ENCODE results near the gene ASPG. TPM values are rescaled to one million over a fixed set of nuclear protein-coding genes. Genes with fewer than 3 reads are reported as not detected.

Gene ASPG
- total and polyA plus RNA-seq, 9 donors: 0.45 to 28.8 (median 18.7) TPM

- DNase-seq: peak; percentile 7 to 32 (median 17)
- Histone ChIP-seq H3K4me3 (no peak overlapping the region), H3K27ac (no peak overlapping the region), H3K9me3 (no peaks in the 10 kb centered on the region), H3K4me1 (ENCODE audit: insufficient read depth) (peaks cover 2% of the 10 kb centered on the region), H3K27me3 (peaks cover 8% of the 10 kb centered on the region), H3K36me3 (no peaks in the 10 kb centered on the region)
- no peak for TF ChIP-seq POLR2A (IDR thresholded peaks at IDR 0.05)
- TF ChIP-seq, protein P1, sequence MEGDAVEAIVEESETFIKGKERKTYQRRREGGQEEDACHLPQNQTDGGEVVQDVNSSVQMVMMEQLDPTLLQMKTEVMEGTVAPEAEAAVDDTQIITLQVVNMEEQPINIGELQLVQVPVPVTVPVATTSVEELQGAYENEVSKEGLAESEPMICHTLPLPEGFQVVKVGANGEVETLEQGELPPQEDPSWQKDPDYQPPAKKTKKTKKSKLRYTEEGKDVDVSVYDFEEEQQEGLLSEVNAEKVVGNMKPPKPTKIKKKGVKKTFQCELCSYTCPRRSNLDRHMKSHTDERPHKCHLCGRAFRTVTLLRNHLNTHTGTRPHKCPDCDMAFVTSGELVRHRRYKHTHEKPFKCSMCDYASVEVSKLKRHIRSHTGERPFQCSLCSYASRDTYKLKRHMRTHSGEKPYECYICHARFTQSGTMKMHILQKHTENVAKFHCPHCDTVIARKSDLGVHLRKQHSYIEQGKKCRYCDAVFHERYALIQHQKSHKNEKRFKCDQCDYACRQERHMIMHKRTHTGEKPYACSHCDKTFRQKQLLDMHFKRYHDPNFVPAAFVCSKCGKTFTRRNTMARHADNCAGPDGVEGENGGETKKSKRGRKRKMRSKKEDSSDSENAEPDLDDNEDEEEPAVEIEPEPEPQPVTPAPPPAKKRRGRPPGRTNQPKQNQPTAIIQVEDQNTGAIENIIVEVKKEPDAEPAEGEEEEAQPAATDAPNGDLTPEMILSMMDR (IDR thresholded peaks at IDR 0.05): no peak
- no peak for TF ChIP-seq EP300 (IDR thresholded peaks at IDR 0.05)
- intact Hi-C loops (cut with DNase I): no loop called here
- 60 to 68% (median 66%) methylated on average over 22 to 23 of the region's 23 CpGs for WGBS, 3 donors
Observed at GRCh38 chr14:104113631-104114420, 28.3 kb downstream of the ASPG start.

- TF ChIP-seq POLR2A (IDR thresholded peaks at IDR 0.05) (no peak), EP300 (IDR thresholded peaks at IDR 0.05) (no peak)
- TF ChIP-seq, protein P1 (IDR thresholded peaks at IDR 0.05): no peak
- intact Hi-C loops (cut with DNase I): no loop called here
- H3K9me3 ChIP-seq: no peaks in the 10 kb centered on the region
- H3K36me3 ChIP-seq: no peaks in the 10 kb centered on the region
- H3K27me3 ChIP-seq: peaks cover 8% of the 10 kb centered on the region
- WGBS, 3 donors: 75 to 80% (median 79%) methylated on average over 26 of the region's 26 CpGs
- H3K4me3 ChIP-seq: no peak overlapping the region
- DNase-seq: peak in 2 of 5 donors; percentile 7 to 16
- H3K4me1 ChIP-seq (ENCODE audit: insufficient read depth): peaks cover 2% of the 10 kb centered on the region
- H3K27ac ChIP-seq: no peak overlapping the region
Observed at GRCh38 chr14:104114421-104115130, 29.1 kb downstream of the ASPG start.

- intact Hi-C loops (cut with DNase I): no loop called here
- peaks cover 2% of the 10 kb centered on the region for H3K4me1 ChIP-seq (ENCODE audit: insufficient read depth)
- TF ChIP-seq POLR2A (IDR thresholded peaks at IDR 0.05) (no peak), EP300 (IDR thresholded peaks at IDR 0.05) (no peak)
- TF ChIP-seq, protein P1 (IDR thresholded peaks at IDR 0.05): no peak
- H3K36me3 ChIP-seq: no peaks in the 10 kb centered on the region
- H3K9me3 ChIP-seq: no peaks in the 10 kb centered on the region
- peak in 1 of 5 donors; percentile 8 for DNase-seq
- no peak overlapping the region for H3K27ac ChIP-seq
- WGBS, 3 donors: 78 to 85% (median 84%) methylated on average over 11 of the region's 11 CpGs
- H3K4me3 ChIP-seq: no peak overlapping the region
- peaks cover 8% of the 10 kb centered on the region for H3K27me3 ChIP-seq
Observed at GRCh38 chr14:104115131-104115600, 29.7 kb downstream of the ASPG start.

GRCh38 chr14:104115691-104116287, 30.3 kb downstream of the ASPG start:
- TF ChIP-seq, protein P1 (IDR thresholded peaks at IDR 0.05): no peak
- Histone ChIP-seq H3K27me3 (peaks cover 8% of the 10 kb centered on the region), H3K36me3 (no peaks in the 10 kb centered on the region), H3K4me1 (ENCODE audit: insufficient read depth) (peaks cover 2% of the 10 kb centered on the region), H3K4me3 (no peak overlapping the region), H3K27ac (no peak overlapping the region), H3K9me3 (no peaks in the 10 kb centered on the region)
- intact Hi-C loops (cut with DNase I): no loop called here
- WGBS, 3 donors: 85 to 88% (median 86%) methylated on average over 9 of the region's 9 CpGs
- peak in 1 of 5 donors; percentile 7 for DNase-seq

Data from ovary (tissue), 9 donors.